Panc1 (cell line): Measurements from ENCODE around the gene PCCA.

Experiments used
- TF ChIP-seq, protein P1 (sequence below): fragments of 450-650 bp; IDR thresholded peaks from 2 replicates; pipeline ENCODE4 v1.5.1; 2017; ENCODE audit warnings: mild to moderate bottlenecking
- TF ChIP-seq, protein P2 (sequence below), 2 experiments: IDR thresholded peaks; 2 replicates each; pipeline ENCODE4 v1.6.1; 2011 to 2012; ENCODE audit warnings: low read depth in 2 of 2, control low read depth in 1 of 2, low read length in 1 of 2, mild to moderate bottlenecking in 1 of 2, moderate library complexity in 1 of 2; ENCODE audit not compliant: insufficient read depth in 1 of 2

DNA sequence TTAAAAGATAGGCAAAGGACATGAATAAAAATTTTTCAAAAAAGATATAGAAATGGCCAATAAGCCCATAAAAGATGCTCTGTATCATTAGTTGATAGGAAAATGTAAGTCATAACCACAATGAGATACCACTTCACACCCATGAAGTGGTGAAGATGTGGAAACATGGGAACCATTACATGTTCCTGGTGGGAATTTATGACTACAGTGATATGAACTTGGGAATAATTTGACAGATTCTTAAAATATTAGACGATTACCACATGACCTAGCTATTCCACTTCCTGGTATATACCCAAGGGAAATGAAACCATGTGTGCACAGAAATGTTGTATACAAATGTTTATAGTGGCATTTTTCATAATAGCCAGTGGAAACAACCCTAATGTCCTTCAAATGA, 267.5 kb downstream of the PCCA start:
- TF ChIP-seq, protein P1, sequence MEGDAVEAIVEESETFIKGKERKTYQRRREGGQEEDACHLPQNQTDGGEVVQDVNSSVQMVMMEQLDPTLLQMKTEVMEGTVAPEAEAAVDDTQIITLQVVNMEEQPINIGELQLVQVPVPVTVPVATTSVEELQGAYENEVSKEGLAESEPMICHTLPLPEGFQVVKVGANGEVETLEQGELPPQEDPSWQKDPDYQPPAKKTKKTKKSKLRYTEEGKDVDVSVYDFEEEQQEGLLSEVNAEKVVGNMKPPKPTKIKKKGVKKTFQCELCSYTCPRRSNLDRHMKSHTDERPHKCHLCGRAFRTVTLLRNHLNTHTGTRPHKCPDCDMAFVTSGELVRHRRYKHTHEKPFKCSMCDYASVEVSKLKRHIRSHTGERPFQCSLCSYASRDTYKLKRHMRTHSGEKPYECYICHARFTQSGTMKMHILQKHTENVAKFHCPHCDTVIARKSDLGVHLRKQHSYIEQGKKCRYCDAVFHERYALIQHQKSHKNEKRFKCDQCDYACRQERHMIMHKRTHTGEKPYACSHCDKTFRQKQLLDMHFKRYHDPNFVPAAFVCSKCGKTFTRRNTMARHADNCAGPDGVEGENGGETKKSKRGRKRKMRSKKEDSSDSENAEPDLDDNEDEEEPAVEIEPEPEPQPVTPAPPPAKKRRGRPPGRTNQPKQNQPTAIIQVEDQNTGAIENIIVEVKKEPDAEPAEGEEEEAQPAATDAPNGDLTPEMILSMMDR, result no peak
- TF ChIP-seq, protein P2, sequence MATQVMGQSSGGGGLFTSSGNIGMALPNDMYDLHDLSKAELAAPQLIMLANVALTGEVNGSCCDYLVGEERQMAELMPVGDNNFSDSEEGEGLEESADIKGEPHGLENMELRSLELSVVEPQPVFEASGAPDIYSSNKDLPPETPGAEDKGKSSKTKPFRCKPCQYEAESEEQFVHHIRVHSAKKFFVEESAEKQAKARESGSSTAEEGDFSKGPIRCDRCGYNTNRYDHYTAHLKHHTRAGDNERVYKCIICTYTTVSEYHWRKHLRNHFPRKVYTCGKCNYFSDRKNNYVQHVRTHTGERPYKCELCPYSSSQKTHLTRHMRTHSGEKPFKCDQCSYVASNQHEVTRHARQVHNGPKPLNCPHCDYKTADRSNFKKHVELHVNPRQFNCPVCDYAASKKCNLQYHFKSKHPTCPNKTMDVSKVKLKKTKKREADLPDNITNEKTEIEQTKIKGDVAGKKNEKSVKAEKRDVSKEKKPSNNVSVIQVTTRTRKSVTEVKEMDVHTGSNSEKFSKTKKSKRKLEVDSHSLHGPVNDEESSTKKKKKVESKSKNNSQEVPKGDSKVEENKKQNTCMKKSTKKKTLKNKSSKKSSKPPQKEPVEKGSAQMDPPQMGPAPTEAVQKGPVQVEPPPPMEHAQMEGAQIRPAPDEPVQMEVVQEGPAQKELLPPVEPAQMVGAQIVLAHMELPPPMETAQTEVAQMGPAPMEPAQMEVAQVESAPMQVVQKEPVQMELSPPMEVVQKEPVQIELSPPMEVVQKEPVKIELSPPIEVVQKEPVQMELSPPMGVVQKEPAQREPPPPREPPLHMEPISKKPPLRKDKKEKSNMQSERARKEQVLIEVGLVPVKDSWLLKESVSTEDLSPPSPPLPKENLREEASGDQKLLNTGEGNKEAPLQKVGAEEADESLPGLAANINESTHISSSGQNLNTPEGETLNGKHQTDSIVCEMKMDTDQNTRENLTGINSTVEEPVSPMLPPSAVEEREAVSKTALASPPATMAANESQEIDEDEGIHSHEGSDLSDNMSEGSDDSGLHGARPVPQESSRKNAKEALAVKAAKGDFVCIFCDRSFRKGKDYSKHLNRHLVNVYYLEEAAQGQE (IDR thresholded peaks at IDR 0.05; ENCODE audit: insufficient read depth in 1 of 2, low read depth in 2 of 2, low read length in 1 of 2), result no peak
